PC-3 (cell line): Measurements from ENCODE around the gene CHM. TPM values are rescaled to one million over a fixed set of nuclear protein-coding genes. Genes with fewer than 3 reads are reported as not detected.
"Not testable (repeated sequence)": the region's sequence is repeated elsewhere in the genome, so short reads cannot be mapped to it uniquely, and the experiment has no call there.

Experiments
- ATAC-seq: fragments of 200-7000 bp; cut with Tn5 transposase; 2 replicates; pipeline ENCODE4 v1.9.1; 2020; ENCODE audit warnings: mild to moderate bottlenecking, moderate library complexity
- BruUV-seq: library from RNA; stranded (reverse); fragments of 400-500 nt; replicated peaks from 2 replicates; lab custom pipeline; 2021; lab: Mats Ljungman, UMichigan
- CTCF ChIA-PET: fragments of 300-600 bp; sonication (Branson Sonifier 250); formaldehyde crosslinking; loops from one replicate; lab custom pipeline; 2022; ENCODE audit warnings: antibody characterized with exemption; lab: Charles Lee
- POLR2A ChIA-PET: fragments of 300-600 bp; sonication (Branson Sonifier 250); formaldehyde crosslinking; loops from one replicate; lab custom pipeline; 2022; ENCODE audit warnings: antibody characterized with exemption; ENCODE audit not compliant: unreplicated experiment; lab: Charles Lee
- DNase-seq: peaks from one replicate; pipeline ENCODE4 v3.0.0-alpha.2; 2015
- H2AFZ ChIP-seq: fragments of 300-600 bp; sonication (generic); 2 replicates; pipeline ENCODE4 v1.6.0; 2016; ENCODE audit warnings: antibody characterized with exemption, low read length
- H3F3A ChIP-seq: fragments of 300-600 bp; sonication (generic); one replicate; pipeline ENCODE4 v1.6.0; 2017; ENCODE audit warnings: antibody characterized with exemption, low read length, control low read depth, mild to moderate bottlenecking; ENCODE audit not compliant: unreplicated experiment
- H3K27ac ChIP-seq: fragments of 300-600 bp; sonication (generic); 2 replicates; pipeline ENCODE4 v1.5.1; 2016; ENCODE audit warnings: mild to moderate bottlenecking, low read length
- H3K27me3 ChIP-seq: fragments of 300-600 bp; sonication (generic); 2 replicates; pipeline ENCODE4 v1.6.1; 2016; ENCODE audit warnings: low read length, mixed read lengths
- H3K36me3 ChIP-seq: fragments of 300-600 bp; sonication (generic); 2 replicates; pipeline ENCODE4 v1.6.1; 2016; ENCODE audit warnings: low read depth, mixed run types, low read length, mixed read lengths
- H3K4me1 ChIP-seq: fragments of 300-600 bp; sonication (generic); 2 replicates; pipeline ENCODE4 v1.5.1; 2016; ENCODE audit warnings: low read length; ENCODE audit not compliant: insufficient read depth
- H3K4me2 ChIP-seq: fragments of 300-600 bp; sonication (generic); 2 replicates; pipeline ENCODE4 v1.6.0; 2016; ENCODE audit warnings: low read length
- H3K4me3 ChIP-seq: fragments of 300-600 bp; sonication (generic); 2 replicates; pipeline ENCODE4 v1.5.1; 2016; ENCODE audit warnings: mild to moderate bottlenecking, low read length, mixed read lengths
- H3K79me2 ChIP-seq: fragments of 300-600 bp; sonication (generic); 2 replicates; pipeline ENCODE4 v1.6.1; 2017; ENCODE audit warnings: low read length, mixed read lengths
- H3K9ac ChIP-seq: fragments of 300-600 bp; sonication (generic); 2 replicates; pipeline ENCODE4 v1.6.0; 2016; ENCODE audit warnings: mild to moderate bottlenecking, low read length
- H3K9me2 ChIP-seq: fragments of 300-600 bp; sonication (generic); replicated peaks from 2 replicates; pipeline ENCODE4 v1.6.1; 2016; ENCODE audit warnings: mixed run types, low read length, mixed read lengths
- H3K9me3 ChIP-seq: fragments of 300-600 bp; sonication (generic); 2 replicates; pipeline ENCODE4 v1.6.1; 2016; ENCODE audit warnings: low read length, mixed read lengths
- H4K20me1 ChIP-seq: fragments of 300-600 bp; sonication (generic); 2 replicates; pipeline ENCODE4 v1.6.1; 2016; ENCODE audit warnings: low read length, mixed read lengths
- EZH2 ChIP-seq: fragments of 300-600 bp; sonication (generic); IDR thresholded peaks from one replicate; pipeline ENCODE4 v1.6.1; 2017; ENCODE audit warnings: antibody characterized with exemption, mild to moderate bottlenecking, low read length; ENCODE audit not compliant: unreplicated experiment
- EZH2phosphoT487 ChIP-seq: fragments of 300-600 bp; sonication (generic); IDR thresholded peaks from 2 replicates; pipeline ENCODE4 v1.6.1; 2018; ENCODE audit warnings: mild to moderate bottlenecking, antibody characterized with exemption, low read length, borderline replicate concordance
- intact Hi-C: fragments of 100-400 bp; cut with micrococcal nuclease; formaldehyde crosslinking; loops from 2 replicates; pipeline ENCODE4 v1.9.0; 2023
- total RNA-seq: library from RNA; depleted of rRNA; stranded (reverse); fragments of >200 nt; gene quantifications from 2 replicates; pipeline ENCODE4 v1.2.3, GENCODE V29; 2014
- TF ChIP-seq, protein P1 (sequence below): fragments of 300-600 bp; sonication (generic); conservative IDR thresholded peaks from 2 replicates; pipeline ENCODE4 v1.5.1; 2017; ENCODE audit warnings: antibody characterized with exemption, low read depth, mild to moderate bottlenecking, low read length

CHM gene
- total RNA-seq, 1 experiment from 2014 or later = 14.9 TPM

DNA sequence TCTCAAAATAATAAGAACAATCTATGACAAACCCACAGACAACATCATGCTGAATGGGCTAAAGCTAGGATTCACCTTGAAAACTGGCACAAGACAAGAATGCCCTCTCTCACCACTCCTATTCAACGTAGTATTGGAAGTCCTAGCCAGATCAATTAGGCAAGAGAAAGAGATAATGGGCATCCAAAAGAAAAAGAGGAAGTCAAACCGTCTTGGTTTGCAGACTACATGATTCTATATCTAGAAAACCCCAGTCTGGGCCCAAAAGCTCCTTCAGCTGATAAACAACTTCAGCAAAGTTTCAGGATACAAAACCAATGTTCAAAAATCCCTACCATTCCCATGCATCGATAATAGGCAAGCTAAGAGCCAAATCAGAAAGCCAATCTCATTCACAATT is 59.0 kb downstream of the CHM start:
- no peak overlapping the region for H3K4me3 ChIP-seq
- H3K27me3 ChIP-seq = no peaks in the 10 kb centered on the region
- H3K9ac ChIP-seq = no peak overlapping the region
- H3K9me3 ChIP-seq = no peaks in the 10 kb centered on the region
- H3K4me1 ChIP-seq = peaks cover 13% of the 10 kb centered on the region
- BruUV-seq = no TSS peak
- ChIA-PET CTCF (no interaction called here), POLR2A (no interaction called here)
- DNase-seq = no peak
- H2AFZ ChIP-seq = no peak overlapping the region
- no peaks in the 10 kb centered on the region for H3K9me2 ChIP-seq
- H3F3A ChIP-seq = no peaks in the 10 kb centered on the region
- peaks cover 5% of the 10 kb centered on the region; the same call in 1 of the 2 replicates for H4K20me1 ChIP-seq
- no peaks in the 10 kb centered on the region; the same call in 1 of the 2 replicates for H3K36me3 ChIP-seq
- peaks cover 33% of the 10 kb centered on the region for H3K79me2 ChIP-seq
- no peak for ATAC-seq
- intact Hi-C loops = no loop called here
- no peak for TF ChIP-seq EZH2phosphoT487
- no peak for TF ChIP-seq EZH2
- TF ChIP-seq, protein P1, sequence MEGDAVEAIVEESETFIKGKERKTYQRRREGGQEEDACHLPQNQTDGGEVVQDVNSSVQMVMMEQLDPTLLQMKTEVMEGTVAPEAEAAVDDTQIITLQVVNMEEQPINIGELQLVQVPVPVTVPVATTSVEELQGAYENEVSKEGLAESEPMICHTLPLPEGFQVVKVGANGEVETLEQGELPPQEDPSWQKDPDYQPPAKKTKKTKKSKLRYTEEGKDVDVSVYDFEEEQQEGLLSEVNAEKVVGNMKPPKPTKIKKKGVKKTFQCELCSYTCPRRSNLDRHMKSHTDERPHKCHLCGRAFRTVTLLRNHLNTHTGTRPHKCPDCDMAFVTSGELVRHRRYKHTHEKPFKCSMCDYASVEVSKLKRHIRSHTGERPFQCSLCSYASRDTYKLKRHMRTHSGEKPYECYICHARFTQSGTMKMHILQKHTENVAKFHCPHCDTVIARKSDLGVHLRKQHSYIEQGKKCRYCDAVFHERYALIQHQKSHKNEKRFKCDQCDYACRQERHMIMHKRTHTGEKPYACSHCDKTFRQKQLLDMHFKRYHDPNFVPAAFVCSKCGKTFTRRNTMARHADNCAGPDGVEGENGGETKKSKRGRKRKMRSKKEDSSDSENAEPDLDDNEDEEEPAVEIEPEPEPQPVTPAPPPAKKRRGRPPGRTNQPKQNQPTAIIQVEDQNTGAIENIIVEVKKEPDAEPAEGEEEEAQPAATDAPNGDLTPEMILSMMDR = no peak
- H3K27ac ChIP-seq = no peak overlapping the region
- no peak overlapping the region for H3K4me2 ChIP-seq

DNA sequence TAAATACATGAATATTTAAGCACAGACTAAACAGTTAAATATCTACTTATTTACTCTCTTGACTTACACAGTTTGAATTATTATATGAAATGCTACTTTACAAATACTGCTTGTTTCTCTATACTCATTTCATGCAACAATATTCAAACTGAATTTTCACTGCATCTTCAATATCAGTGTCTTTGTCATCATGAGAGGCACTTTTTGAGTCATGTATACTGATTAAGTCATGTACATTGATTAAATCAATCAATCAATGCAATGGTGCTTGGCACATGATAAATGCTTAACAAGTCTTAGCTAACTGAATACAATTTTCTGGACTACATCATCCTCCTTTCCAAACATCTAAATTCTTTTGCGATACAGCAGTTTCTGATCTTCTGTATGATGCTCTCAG is 67.1 kb downstream of the CHM start:
- POLR2A ChIA-PET = no interaction called here
- H3K9ac ChIP-seq = no peak overlapping the region
- peaks cover 12% of the 10 kb centered on the region for H3K36me3 ChIP-seq
- CTCF ChIA-PET = no interaction called here
- H3K9me3 ChIP-seq = no peaks in the 10 kb centered on the region
- H3F3A ChIP-seq = no peaks in the 10 kb centered on the region
- TF ChIP-seq EZH2phosphoT487 (no peak), EZH2 (no peak)
- TF ChIP-seq, protein P1 = no peak
- no peak for ATAC-seq
- H3K79me2 ChIP-seq = no peaks in the 10 kb centered on the region
- H3K27ac ChIP-seq = no peak overlapping the region
- intact Hi-C loops = no loop called here
- no TSS peak for BruUV-seq
- H3K4me2 ChIP-seq = no peak overlapping the region
- no peaks in the 10 kb centered on the region for H3K9me2 ChIP-seq
- H4K20me1 ChIP-seq = no peaks in the 10 kb centered on the region
- no peak for DNase-seq
- no peak overlapping the region for H2AFZ ChIP-seq
- H3K4me1 ChIP-seq = no peaks in the 10 kb centered on the region
- no peak overlapping the region for H3K4me3 ChIP-seq
- H3K27me3 ChIP-seq = no peaks in the 10 kb centered on the region

DNA sequence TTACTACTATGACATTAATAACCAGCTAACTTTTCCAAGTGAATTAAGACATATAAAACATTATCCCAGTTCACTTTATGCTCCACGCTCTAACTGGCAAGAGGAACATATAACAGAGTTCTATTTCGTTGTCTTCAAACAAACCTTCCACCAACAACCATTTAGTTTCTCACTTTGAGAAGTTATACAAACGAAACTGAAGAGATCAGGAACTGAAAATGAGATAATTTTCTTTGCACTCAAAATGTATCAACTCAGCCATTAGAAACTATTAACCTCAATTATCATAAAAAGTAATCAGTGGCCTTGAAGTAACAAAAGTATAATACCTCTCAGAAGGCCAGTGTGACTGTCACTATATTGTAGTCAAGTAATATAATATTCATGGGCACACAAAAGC is 70.1 kb downstream of the CHM start:
- intact Hi-C loops = no loop called here
- Histone ChIP-seq H3K27ac (no peak overlapping the region), H3K27me3 (no peaks in the 10 kb centered on the region), H3K4me1 (no peaks in the 10 kb centered on the region), H3K36me3 (peaks cover 23% of the 10 kb centered on the region), H3K9me3 (peaks cover 3% of the 10 kb centered on the region; the same call in 1 of the 2 replicates), H2AFZ (no peak overlapping the region), H3F3A (no peaks in the 10 kb centered on the region), H3K9me2 (no peaks in the 10 kb centered on the region), H3K9ac (no peak overlapping the region), H3K79me2 (no peaks in the 10 kb centered on the region), H3K4me2 (no peak overlapping the region), H4K20me1 (no peaks in the 10 kb centered on the region), H3K4me3 (no peak overlapping the region)
- TF ChIP-seq EZH2 = no peak
- TF ChIP-seq, protein P1 = no peak
- no peak for TF ChIP-seq EZH2phosphoT487
- ChIA-PET CTCF (no interaction called here), POLR2A (no interaction called here)
- DNase-seq (no peak), ATAC-seq (no peak)
- no TSS peak for BruUV-seq

DNA sequence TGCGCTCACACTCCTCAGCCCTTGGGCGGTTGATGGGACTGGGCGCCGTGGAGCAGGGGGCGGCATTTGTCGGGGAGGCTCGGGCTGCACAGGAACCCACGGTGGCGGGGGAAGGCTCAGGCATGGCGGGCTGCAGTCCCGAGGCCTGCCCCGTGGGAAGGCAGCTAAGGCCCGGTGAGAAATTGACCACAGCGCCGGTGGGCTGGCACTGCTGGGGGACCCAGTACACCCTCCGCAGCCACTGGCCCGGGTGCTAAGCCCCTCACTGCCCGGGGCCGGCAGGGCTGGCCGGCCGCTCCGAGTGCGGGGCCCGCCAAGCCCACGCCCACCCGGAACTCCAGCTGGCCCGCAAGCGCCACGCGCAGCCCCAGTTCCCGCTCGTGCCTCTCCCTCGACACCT is 75.0 kb downstream of the CHM start:
- CTCF ChIA-PET, H3K79me2 ChIP-seq, H3K27ac ChIP-seq, H3K4me1 ChIP-seq, BruUV-seq, POLR2A ChIA-PET, intact Hi-C loops, H3K9me3 ChIP-seq, ATAC-seq, H4K20me1 ChIP-seq, H3F3A ChIP-seq, H2AFZ ChIP-seq, H3K9ac ChIP-seq, H3K9me2 ChIP-seq, H3K4me2 ChIP-seq, H3K27me3 ChIP-seq, DNase-seq, H3K4me3 ChIP-seq: not testable (repeated sequence)
- peaks cover 18% of the 10 kb centered on the region for H3K36me3 ChIP-seq
